GM19099 (cell line): ENCODE results near the gene CACNG8.

ENCODE experiments used
- POLR2A ChIP-seq: IDR thresholded peaks from 3 replicates; pipeline ENCODE4 v1.6.1; 2011; ENCODE audit warnings: low read depth; ENCODE audit not compliant: insufficient read length; ENCODE audit errors: extremely low read depth

CACNG8 gene

GRCh38 chr19:53981376-53981951 lies 18.7 kb downstream of the CACNG8 start:
- no peak for TF ChIP-seq POLR2A

GRCh38 chr19:53982001-53982451 lies 19.3 kb downstream of the CACNG8 start:
- TF ChIP-seq POLR2A = no peak

- no peak for TF ChIP-seq POLR2A
Measured at GRCh38 chr19:53982611-53983010, 19.9 kb downstream of the CACNG8 start.

- TF ChIP-seq POLR2A = no peak
Measured at GRCh38 chr19:53983457-53984289, 20.9 kb downstream of the CACNG8 start.

- no peak for TF ChIP-seq POLR2A
Measured at GRCh38 chr19:53985863-53986262, 23.1 kb downstream of the CACNG8 start.

- no peak for TF ChIP-seq POLR2A
Measured at GRCh38 chr19:53988981-53989380, 26.2 kb downstream of the CACNG8 start.

GRCh38 chr19:53989600-53990533 lies 27.1 kb downstream of the CACNG8 start:
- no peak for TF ChIP-seq POLR2A

- TF ChIP-seq POLR2A = no peak
Measured at GRCh38 chr19:53991224-53992113, 28.7 kb downstream of the CACNG8 start, which contains the start of gene CACNG6. Gene CACNG6 (plus strand): TSS chr19:53991637. CDS start chr19:53992878, 1,241 bp downstream.

- TF ChIP-seq POLR2A = no peak
Measured at GRCh38 chr19:53992211-53992610, 29.5 kb downstream of the CACNG8 start.

GRCh38 chr19:53992815-53993214 lies 30.1 kb downstream of the CACNG8 start:
- no peak for TF ChIP-seq POLR2A

- no peak for TF ChIP-seq POLR2A
Measured at GRCh38 chr19:53993448-53993847, 30.7 kb downstream of the CACNG8 start.

GRCh38 chr19:53994811-53995210 lies 32.1 kb downstream of the CACNG8 start:
- no peak for TF ChIP-seq POLR2A

- TF ChIP-seq POLR2A = no peak
Measured at GRCh38 chr19:53998223-53998622, 35.5 kb downstream of the CACNG8 start.

GRCh38 chr19:53999694-54000093 lies 37.0 kb downstream of the CACNG8 start:
- TF ChIP-seq POLR2A = no peak
